ENCODE data around the gene APP. TPM values are rescaled to one million over a fixed set of nuclear protein-coding genes. Genes with fewer than 3 reads are reported as not detected.
"Not testable (repeated sequence)": the region's sequence is repeated elsewhere in the genome, so short reads cannot be mapped to it uniquely, and the experiment has no call there.

Gene APP
- total RNA-seq, 1 donor from 2014 or later, result 141 TPM

GRCh38 chr21:25929856-25930520 is 240.6 kb downstream of the APP start:
- Histone ChIP-seq H3K9ac (ENCODE audit: low read depth in 1 of 3, low read length in 3 of 3) (no peak overlapping the region), H3K9me3 (ENCODE audit: control insufficient read depth in 3 of 3, low read length in 3 of 3) (no peaks in the 10 kb centered on the region), H3K4me1 (ENCODE audit: control insufficient read depth in 3 of 3, insufficient read depth in 3 of 3, low read length in 3 of 3) (peaks cover 17 to 21% (median 17%) of the 10 kb centered on the region in 3 donors), H3K27me3 (ENCODE audit: control insufficient read depth in 3 of 3, insufficient read depth in 3 of 3, low read length in 3 of 3) (no peaks in the 10 kb centered on the region), H3K36me3 (ENCODE audit: control insufficient read depth in 3 of 3, insufficient read depth in 3 of 3, low read length in 3 of 3) (no peaks in the 10 kb centered on the region), H3K4me3 (ENCODE audit: low read length in 3 of 3) (no peak overlapping the region), H3K27ac (ENCODE audit: low read depth, low read length) (no peak overlapping the region)

GRCh38 chr21:25927195-25927880 is 243.2 kb downstream of the APP start:
- Histone ChIP-seq H3K36me3 (ENCODE audit: control insufficient read depth in 3 of 3, insufficient read depth in 3 of 3, low read length in 3 of 3) (no peaks in the 10 kb centered on the region), H3K27me3 (ENCODE audit: control insufficient read depth in 3 of 3, insufficient read depth in 3 of 3, low read length in 3 of 3) (no peaks in the 10 kb centered on the region), H3K9ac (ENCODE audit: low read depth in 1 of 3, low read length in 3 of 3) (no peak overlapping the region), H3K9me3 (ENCODE audit: control insufficient read depth in 3 of 3, low read length in 3 of 3) (no peaks in the 10 kb centered on the region), H3K27ac (ENCODE audit: low read depth, low read length) (peak overlapping the region; percentile 76), H3K4me3 (ENCODE audit: low read length in 3 of 3) (no peak overlapping the region), H3K4me1 (ENCODE audit: control insufficient read depth in 3 of 3, insufficient read depth in 3 of 3, low read length in 3 of 3) (peaks cover 11 to 16% (median 12%) of the 10 kb centered on the region in 3 donors)

- Histone ChIP-seq H3K4me1 (ENCODE audit: control insufficient read depth in 3 of 3, insufficient read depth in 3 of 3, low read length in 3 of 3) (peaks cover 7 to 16% (median 12%) of the 10 kb centered on the region in 3 donors), H3K9ac (ENCODE audit: low read depth in 1 of 3, low read length in 3 of 3) (no peak overlapping the region), H3K9me3 (ENCODE audit: control insufficient read depth in 3 of 3, low read length in 3 of 3) (no peaks in the 10 kb centered on the region), H3K36me3 (ENCODE audit: control insufficient read depth in 3 of 3, insufficient read depth in 3 of 3, low read length in 3 of 3) (no peaks in the 10 kb centered on the region), H3K27ac (ENCODE audit: low read depth, low read length) (peak overlapping the region; percentile 76), H3K27me3 (ENCODE audit: control insufficient read depth in 3 of 3, insufficient read depth in 3 of 3, low read length in 3 of 3) (no peaks in the 10 kb centered on the region), H3K4me3 (ENCODE audit: low read length in 3 of 3) (no peak overlapping the region)
Measured at GRCh38 chr21:25925936-25926335, 244.6 kb downstream of the APP start.

GRCh38 chr21:25925064-25925800 is 245.3 kb downstream of the APP start:
- Histone ChIP-seq H3K4me3 (ENCODE audit: low read length in 3 of 3) (no peak overlapping the region), H3K9me3 (ENCODE audit: control insufficient read depth in 3 of 3, low read length in 3 of 3) (no peaks in the 10 kb centered on the region), H3K9ac (ENCODE audit: low read depth in 1 of 3, low read length in 3 of 3) (no peak overlapping the region), H3K27me3 (ENCODE audit: control insufficient read depth in 3 of 3, insufficient read depth in 3 of 3, low read length in 3 of 3) (no peaks in the 10 kb centered on the region), H3K4me1 (ENCODE audit: control insufficient read depth in 3 of 3, insufficient read depth in 3 of 3, low read length in 3 of 3) (peaks cover 7 to 16% (median 12%) of the 10 kb centered on the region in 3 donors), H3K36me3 (ENCODE audit: control insufficient read depth in 3 of 3, insufficient read depth in 3 of 3, low read length in 3 of 3) (no peaks in the 10 kb centered on the region), H3K27ac (ENCODE audit: low read depth, low read length) (peak overlapping the region; percentile 76)

- not testable (repeated sequence) for H3K27me3 ChIP-seq (ENCODE audit: control insufficient read depth in 3 of 3, insufficient read depth in 3 of 3, low read length in 3 of 3); H3K9me3 ChIP-seq (ENCODE audit: control insufficient read depth in 3 of 3, low read length in 3 of 3); H3K4me1 ChIP-seq (ENCODE audit: control insufficient read depth in 3 of 3, insufficient read depth in 3 of 3, low read length in 3 of 3); H3K27ac ChIP-seq (ENCODE audit: low read depth, low read length); H3K4me3 ChIP-seq (ENCODE audit: low read length in 3 of 3); H3K36me3 ChIP-seq (ENCODE audit: control insufficient read depth in 3 of 3, insufficient read depth in 3 of 3, low read length in 3 of 3); H3K9ac ChIP-seq (ENCODE audit: low read depth in 1 of 3, low read length in 3 of 3)
Measured at GRCh38 chr21:25918152-25918551, 252.4 kb downstream of the APP start.

GRCh38 chr21:25916226-25916625 is 254.3 kb downstream of the APP start:
- H3K4me3 ChIP-seq (ENCODE audit: low read length in 3 of 3), result no peak overlapping the region
- no peaks in the 10 kb centered on the region for H3K9me3 ChIP-seq (ENCODE audit: control insufficient read depth in 3 of 3, low read length in 3 of 3)
- H3K27me3 ChIP-seq (ENCODE audit: control insufficient read depth in 3 of 3, insufficient read depth in 3 of 3, low read length in 3 of 3), result no peaks in the 10 kb centered on the region
- no peak overlapping the region for H3K27ac ChIP-seq (ENCODE audit: low read depth, low read length)
- H3K4me1 ChIP-seq (ENCODE audit: control insufficient read depth in 3 of 3, insufficient read depth in 3 of 3, low read length in 3 of 3), result peaks cover 0 to 4% (median 0%) of the 10 kb centered on the region in 3 donors
- H3K36me3 ChIP-seq (ENCODE audit: control insufficient read depth in 3 of 3, insufficient read depth in 3 of 3, low read length in 3 of 3), result no peaks in the 10 kb centered on the region
- no peak overlapping the region for H3K9ac ChIP-seq (ENCODE audit: low read depth in 1 of 3, low read length in 3 of 3)

GRCh38 chr21:25913479-25913878 is 257.1 kb downstream of the APP start:
- no peaks in the 10 kb centered on the region for H3K36me3 ChIP-seq (ENCODE audit: control insufficient read depth in 3 of 3, insufficient read depth in 3 of 3, low read length in 3 of 3)

GRCh38 chr21:25912402-25912746 is 258.2 kb downstream of the APP start:
- Histone ChIP-seq H3K4me1 (ENCODE audit: control insufficient read depth in 3 of 3, insufficient read depth in 3 of 3, low read length in 3 of 3) (peaks cover 0 to 4% (median 0%) of the 10 kb centered on the region in 3 donors), H3K4me3 (ENCODE audit: low read length in 3 of 3) (no peak overlapping the region), H3K9me3 (ENCODE audit: control insufficient read depth in 3 of 3, low read length in 3 of 3) (no peaks in the 10 kb centered on the region), H3K9ac (ENCODE audit: low read depth in 1 of 3, low read length in 3 of 3) (no peak overlapping the region), H3K36me3 (ENCODE audit: control insufficient read depth in 3 of 3, insufficient read depth in 3 of 3, low read length in 3 of 3) (no peaks in the 10 kb centered on the region), H3K27ac (ENCODE audit: low read depth, low read length) (no peak overlapping the region), H3K27me3 (ENCODE audit: control insufficient read depth in 3 of 3, insufficient read depth in 3 of 3, low read length in 3 of 3) (no peaks in the 10 kb centered on the region)

More at GRCh38 chr21:25913479-25913878, 257.1 kb downstream of the APP start:
- Histone ChIP-seq H3K4me1 (ENCODE audit: control insufficient read depth in 3 of 3, insufficient read depth in 3 of 3, low read length in 3 of 3) (peaks cover 0 to 4% (median 0%) of the 10 kb centered on the region in 3 donors), H3K4me3 (ENCODE audit: low read length in 3 of 3) (no peak overlapping the region), H3K27me3 (ENCODE audit: control insufficient read depth in 3 of 3, insufficient read depth in 3 of 3, low read length in 3 of 3) (no peaks in the 10 kb centered on the region), H3K9me3 (ENCODE audit: control insufficient read depth in 3 of 3, low read length in 3 of 3) (no peaks in the 10 kb centered on the region), H3K9ac (ENCODE audit: low read depth in 1 of 3, low read length in 3 of 3) (no peak overlapping the region), H3K27ac (ENCODE audit: low read depth, low read length) (no peak overlapping the region)

GRCh38 chr21:25911730-25912401 is 258.7 kb downstream of the APP start:
- H3K27ac ChIP-seq (ENCODE audit: low read depth, low read length), result no peak overlapping the region
- no peak overlapping the region for H3K4me3 ChIP-seq (ENCODE audit: low read length in 3 of 3)
- no peaks in the 10 kb centered on the region for H3K9me3 ChIP-seq (ENCODE audit: control insufficient read depth in 3 of 3, low read length in 3 of 3)
- H3K36me3 ChIP-seq (ENCODE audit: control insufficient read depth in 3 of 3, insufficient read depth in 3 of 3, low read length in 3 of 3), result no peaks in the 10 kb centered on the region
- no peaks in the 10 kb centered on the region for H3K27me3 ChIP-seq (ENCODE audit: control insufficient read depth in 3 of 3, insufficient read depth in 3 of 3, low read length in 3 of 3)
- peaks cover 0 to 4% (median 0%) of the 10 kb centered on the region in 3 donors for H3K4me1 ChIP-seq (ENCODE audit: control insufficient read depth in 3 of 3, insufficient read depth in 3 of 3, low read length in 3 of 3)
- no peak overlapping the region for H3K9ac ChIP-seq (ENCODE audit: low read depth in 1 of 3, low read length in 3 of 3)

All from skeletal muscle tissue (tissue), 4 donors.